GM23338 (cell line): ENCODE data around the gene MAP3K15. TPM values are rescaled to one million over a fixed set of nuclear protein-coding genes. Genes with fewer than 3 reads are reported as not detected.

Source experiments
- ATAC-seq: fragments of 200-7000 bp; cut with Tn5 transposase; 3 replicates; pipeline ENCODE4 v1.9.1; 2020
- DNase-seq: peaks from one replicate; pipeline ENCODE4 v3.0.0-alpha.2; 2015; ENCODE audit warnings: low spot score
- H2AFZ ChIP-seq: fragments of 200-600 bp; sonication (generic); 2 replicates; pipeline ENCODE4 v1.8.0; 2016; ENCODE audit warnings: antibody characterized with exemption, mild to moderate bottlenecking, moderate library complexity
- H3F3A ChIP-seq: fragments of 200-600 bp; sonication (generic); replicated peaks from 2 replicates; pipeline ENCODE4 v1.8.0; 2017; ENCODE audit warnings: antibody characterized with exemption, mixed run types, low read depth
- H3K27ac ChIP-seq: fragments of 200-600 bp; sonication (generic); 2 replicates; pipeline ENCODE4 v1.6.1; 2016; ENCODE audit warnings: low read depth
- H3K27me3 ChIP-seq: fragments of 200-600 bp; sonication (generic); 2 replicates; pipeline ENCODE4 v1.8.0; 2016; ENCODE audit warnings: mild to moderate bottlenecking, mixed run types, moderate library complexity; ENCODE audit not compliant: insufficient read depth
- H3K36me3 ChIP-seq: fragments of 200-600 bp; sonication (generic); 2 replicates; pipeline ENCODE4 v1.8.0; 2016; ENCODE audit warnings: mild to moderate bottlenecking; ENCODE audit not compliant: insufficient read depth
- H3K4me1 ChIP-seq: fragments of 200-600 bp; sonication (generic); 2 replicates; pipeline ENCODE4 v1.8.0; 2016; ENCODE audit warnings: mild to moderate bottlenecking, moderate library complexity; ENCODE audit not compliant: insufficient read depth
- H3K4me2 ChIP-seq: fragments of 200-600 bp; sonication (generic); 2 replicates; pipeline ENCODE4 v1.7.1; 2017; ENCODE audit warnings: mixed run types
- H3K4me3 ChIP-seq: fragments of 200-600 bp; sonication (generic); 2 replicates; pipeline ENCODE4 v1.6.1; 2016; ENCODE audit warnings: mixed run types
- H3K79me2 ChIP-seq: fragments of 200-600 bp; sonication (generic); replicated peaks from 2 replicates; pipeline ENCODE4 v1.8.0; 2017; ENCODE audit warnings: mild to moderate bottlenecking; ENCODE audit not compliant: insufficient read depth
- H3K9me2 ChIP-seq: fragments of 200-600 bp; sonication (generic); 2 replicates; pipeline ENCODE4 v1.8.0; 2017; ENCODE audit not compliant: insufficient read depth
- H4K20me1 ChIP-seq: fragments of 200-600 bp; sonication (generic); replicated peaks from 2 replicates; pipeline ENCODE4 v1.8.0; 2017; ENCODE audit warnings: mild to moderate bottlenecking; ENCODE audit not compliant: insufficient read depth
- H3K27ac Mint-ChIP-seq: 2 replicates; pipeline ENCODE4 v1.8.0; 2020; ENCODE audit warnings: inconsistent platforms, mild to moderate bottlenecking, moderate library complexity, mixed read lengths
- H3K27me3 Mint-ChIP-seq: 3 replicates; pipeline ENCODE4 v1.8.0; 2022; ENCODE audit warnings: low read depth, mild to moderate bottlenecking, moderate library complexity, mixed read lengths, inconsistent platforms; ENCODE audit not compliant: insufficient read depth, poor library complexity
- H3K36me3 Mint-ChIP-seq: 3 replicates; pipeline ENCODE4 v1.8.0; 2021; ENCODE audit warnings: low read depth, mild to moderate bottlenecking, inconsistent platforms, moderate library complexity, mixed read lengths
- H3K4me1 Mint-ChIP-seq: 3 replicates; pipeline ENCODE4 v1.8.0; 2020; ENCODE audit warnings: mild to moderate bottlenecking, inconsistent platforms, mixed read lengths
- H3K4me3 Mint-ChIP-seq: 3 replicates; pipeline ENCODE4 v1.8.0; 2021; ENCODE audit warnings: moderate library complexity, mild to moderate bottlenecking, inconsistent platforms, mixed read lengths
- H3K9me3 Mint-ChIP-seq: 3 replicates; pipeline ENCODE4 v1.8.0; 2020; ENCODE audit warnings: moderate library complexity, mild to moderate bottlenecking, inconsistent platforms, mixed read lengths
- CREB1 ChIP-seq: fragments of 250-450 bp; sonication (Bioruptor Pico); IDR thresholded peaks from 2 replicates; pipeline ENCODE4 v1.5.0; 2020; ENCODE audit warnings: low read depth, mild to moderate bottlenecking, moderate library complexity
- EZH2phosphoT487 ChIP-seq: fragments of 200-600 bp; sonication (generic); IDR thresholded peaks from one replicate; pipeline ENCODE4 v1.8.1; 2018; ENCODE audit warnings: antibody characterized with exemption; ENCODE audit not compliant: unreplicated experiment
- JUNB ChIP-seq: IDR thresholded peaks from one replicate; pipeline ENCODE4 v1.6.1; 2016; ENCODE audit warnings: antibody characterized with exemption; ENCODE audit not compliant: unreplicated experiment
- POLR2AphosphoS5 ChIP-seq: IDR thresholded peaks from 2 replicates; pipeline ENCODE4 v1.6.1; 2016; ENCODE audit warnings: antibody characterized with exemption, low read depth
- ZNF114 ChIP-seq: fragments of 250-450 bp; sonication (Bioruptor Pico); IDR thresholded peaks from 2 replicates; pipeline ENCODE4 v1.5.0; 2020; ENCODE audit warnings: mild to moderate bottlenecking, moderate library complexity
- polyA plus RNA-seq: library from polyadenylated mRNA; unstranded; fragments of >200 nt; fragmentation: Nextera tagmentation; extraction: Ambion mirVana; gene quantifications from 2 replicates; pipeline ENCODE4 v1.2.1, GENCODE V29; 2016
- total RNA-seq: library from RNA; depleted of rRNA; stranded (reverse); fragments of >200 nt; shearing (Covaris generic); gene quantifications from 2 replicates; pipeline ENCODE4 v1.2.3, GENCODE V29; 2014
- TF ChIP-seq, protein P1 (sequence below), 2 experiments: fragments of 200-600 bp in 1 of 2; sonication (generic) in 1 of 2; conservative IDR thresholded peaks; 2 replicates each; pipeline versions ENCODE4 v1.5.1 to v1.6.1; 2016 to 2017; ENCODE audit warnings: antibody characterized with exemption in 2 of 2, low read depth in 2 of 2, mild to moderate bottlenecking in 2 of 2, moderate library complexity in 1 of 2
- TF ChIP-seq, protein P2 (sequence below): IDR thresholded peaks from one replicate; pipeline ENCODE4 v1.6.1; 2018; ENCODE audit warnings: antibody characterized with exemption; ENCODE audit not compliant: unreplicated experiment
- TF ChIP-seq, protein P3 (sequence below): IDR thresholded peaks from 2 replicates; pipeline ENCODE4 v1.6.1; 2016; ENCODE audit warnings: antibody characterized with exemption

The MAP3K15 gene
- total and polyA plus RNA-seq, 2 experiments from 2014 or later = 0.40 to 3.1 TPM

DNA sequence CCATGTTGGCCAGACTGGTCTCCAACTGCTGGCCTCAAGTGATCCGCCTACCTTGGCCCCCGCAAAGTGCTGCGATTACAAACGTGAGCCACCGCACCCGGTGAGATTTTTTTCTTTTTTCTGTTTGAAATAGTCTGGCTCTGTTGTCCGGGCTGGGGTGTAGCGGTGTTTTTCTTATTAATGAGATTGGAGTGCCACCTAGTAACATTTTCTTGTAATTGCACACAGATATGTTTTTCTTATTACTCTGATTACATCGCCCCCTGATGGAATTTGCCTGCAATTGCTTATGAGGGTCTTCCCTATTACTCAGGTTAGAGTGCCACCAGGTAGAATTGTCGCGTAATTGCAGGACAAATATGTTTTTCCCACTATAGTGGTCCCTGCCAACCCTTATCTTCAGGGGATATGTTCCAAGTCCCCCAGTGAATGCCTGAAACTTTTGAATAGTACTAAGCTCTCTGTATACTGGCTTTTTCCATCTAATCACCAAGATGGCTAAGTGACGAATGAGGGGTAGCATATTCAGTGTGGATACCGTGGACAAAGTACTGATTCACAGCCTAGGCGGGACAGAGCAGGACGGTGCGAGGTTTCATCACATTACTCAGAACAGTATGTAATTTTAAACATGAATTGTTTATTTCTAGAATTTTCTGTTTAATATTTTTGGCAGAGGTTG is 180.2 kb downstream of the MAP3K15 start:
- Mint-ChIP-seq H3K36me3 (peaks cover 8% of the 10 kb centered on the region; the same call in 2 of the 3 replicates), H3K9me3 (peaks cover 33% of the 10 kb centered on the region), H3K27ac (no peak overlapping the region), H3K4me1 (peaks cover 3% of the 10 kb centered on the region), H3K27me3 (no peaks in the 10 kb centered on the region), H3K4me3 (no peak overlapping the region)
- Histone ChIP-seq H3K4me3 (no peak overlapping the region), H3K27ac (no peak overlapping the region), H3K79me2 (no peaks in the 10 kb centered on the region), H3K4me1 (no peaks in the 10 kb centered on the region), H3K36me3 (no peaks in the 10 kb centered on the region), H3K27me3 (no peaks in the 10 kb centered on the region), H3K9me2 (no peaks in the 10 kb centered on the region), H2AFZ (no peak overlapping the region), H3F3A (no peaks in the 10 kb centered on the region), H3K4me2 (no peak overlapping the region), H4K20me1 (no peaks in the 10 kb centered on the region)
- DNase-seq (peak; percentile 83), ATAC-seq (peak; percentile 60)
- TF ChIP-seq POLR2AphosphoS5 = no peak
- TF ChIP-seq, protein P1, sequence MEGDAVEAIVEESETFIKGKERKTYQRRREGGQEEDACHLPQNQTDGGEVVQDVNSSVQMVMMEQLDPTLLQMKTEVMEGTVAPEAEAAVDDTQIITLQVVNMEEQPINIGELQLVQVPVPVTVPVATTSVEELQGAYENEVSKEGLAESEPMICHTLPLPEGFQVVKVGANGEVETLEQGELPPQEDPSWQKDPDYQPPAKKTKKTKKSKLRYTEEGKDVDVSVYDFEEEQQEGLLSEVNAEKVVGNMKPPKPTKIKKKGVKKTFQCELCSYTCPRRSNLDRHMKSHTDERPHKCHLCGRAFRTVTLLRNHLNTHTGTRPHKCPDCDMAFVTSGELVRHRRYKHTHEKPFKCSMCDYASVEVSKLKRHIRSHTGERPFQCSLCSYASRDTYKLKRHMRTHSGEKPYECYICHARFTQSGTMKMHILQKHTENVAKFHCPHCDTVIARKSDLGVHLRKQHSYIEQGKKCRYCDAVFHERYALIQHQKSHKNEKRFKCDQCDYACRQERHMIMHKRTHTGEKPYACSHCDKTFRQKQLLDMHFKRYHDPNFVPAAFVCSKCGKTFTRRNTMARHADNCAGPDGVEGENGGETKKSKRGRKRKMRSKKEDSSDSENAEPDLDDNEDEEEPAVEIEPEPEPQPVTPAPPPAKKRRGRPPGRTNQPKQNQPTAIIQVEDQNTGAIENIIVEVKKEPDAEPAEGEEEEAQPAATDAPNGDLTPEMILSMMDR (conservative IDR thresholded peaks at IDR 0.05; ENCODE audit: low read depth in 2 of 2) = peak; percentile 79 to 80

DNA sequence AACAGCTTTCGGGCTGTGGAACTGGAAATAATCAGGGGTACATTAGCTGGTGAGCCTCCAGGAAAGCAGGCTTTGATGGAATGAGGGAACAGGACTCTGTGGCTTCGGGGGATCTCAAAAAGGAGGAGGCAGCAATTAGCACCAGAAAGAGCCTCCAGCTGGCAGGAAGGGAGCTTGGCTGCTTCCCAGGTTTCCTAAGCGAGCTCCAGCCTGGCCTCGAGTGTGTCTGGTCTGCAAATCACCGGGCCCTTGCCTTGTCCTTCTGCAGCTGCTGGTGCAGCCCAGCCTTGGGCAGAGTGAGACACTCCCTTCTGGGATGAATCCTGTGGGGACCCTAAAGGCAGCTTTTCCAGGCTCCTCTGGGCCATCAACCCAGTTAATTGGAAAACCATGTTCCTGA is 182.3 kb downstream of the MAP3K15 start:
- DNase-seq = peak; percentile 33
- Histone ChIP-seq H3F3A (no peaks in the 10 kb centered on the region), H3K4me1 (no peaks in the 10 kb centered on the region), H3K4me3 (no peak overlapping the region), H2AFZ (peak overlapping the region; percentile 59; the same call in 1 of the 2 replicates), H3K4me2 (no peak overlapping the region), H3K36me3 (no peaks in the 10 kb centered on the region), H3K79me2 (no peaks in the 10 kb centered on the region), H3K27ac (no peak overlapping the region), H4K20me1 (no peaks in the 10 kb centered on the region), H3K27me3 (no peaks in the 10 kb centered on the region), H3K9me2 (no peaks in the 10 kb centered on the region)
- Mint-ChIP-seq H3K4me1 (peaks cover 3% of the 10 kb centered on the region), H3K27me3 (peaks cover 2% of the 10 kb centered on the region), H3K4me3 (no peak overlapping the region), H3K27ac (no peak overlapping the region), H3K36me3 (peaks cover 8% of the 10 kb centered on the region; the same call in 2 of the 3 replicates), H3K9me3 (peaks cover 33% of the 10 kb centered on the region)
- peak; percentile 68 for ATAC-seq
- TF ChIP-seq, protein P2, sequence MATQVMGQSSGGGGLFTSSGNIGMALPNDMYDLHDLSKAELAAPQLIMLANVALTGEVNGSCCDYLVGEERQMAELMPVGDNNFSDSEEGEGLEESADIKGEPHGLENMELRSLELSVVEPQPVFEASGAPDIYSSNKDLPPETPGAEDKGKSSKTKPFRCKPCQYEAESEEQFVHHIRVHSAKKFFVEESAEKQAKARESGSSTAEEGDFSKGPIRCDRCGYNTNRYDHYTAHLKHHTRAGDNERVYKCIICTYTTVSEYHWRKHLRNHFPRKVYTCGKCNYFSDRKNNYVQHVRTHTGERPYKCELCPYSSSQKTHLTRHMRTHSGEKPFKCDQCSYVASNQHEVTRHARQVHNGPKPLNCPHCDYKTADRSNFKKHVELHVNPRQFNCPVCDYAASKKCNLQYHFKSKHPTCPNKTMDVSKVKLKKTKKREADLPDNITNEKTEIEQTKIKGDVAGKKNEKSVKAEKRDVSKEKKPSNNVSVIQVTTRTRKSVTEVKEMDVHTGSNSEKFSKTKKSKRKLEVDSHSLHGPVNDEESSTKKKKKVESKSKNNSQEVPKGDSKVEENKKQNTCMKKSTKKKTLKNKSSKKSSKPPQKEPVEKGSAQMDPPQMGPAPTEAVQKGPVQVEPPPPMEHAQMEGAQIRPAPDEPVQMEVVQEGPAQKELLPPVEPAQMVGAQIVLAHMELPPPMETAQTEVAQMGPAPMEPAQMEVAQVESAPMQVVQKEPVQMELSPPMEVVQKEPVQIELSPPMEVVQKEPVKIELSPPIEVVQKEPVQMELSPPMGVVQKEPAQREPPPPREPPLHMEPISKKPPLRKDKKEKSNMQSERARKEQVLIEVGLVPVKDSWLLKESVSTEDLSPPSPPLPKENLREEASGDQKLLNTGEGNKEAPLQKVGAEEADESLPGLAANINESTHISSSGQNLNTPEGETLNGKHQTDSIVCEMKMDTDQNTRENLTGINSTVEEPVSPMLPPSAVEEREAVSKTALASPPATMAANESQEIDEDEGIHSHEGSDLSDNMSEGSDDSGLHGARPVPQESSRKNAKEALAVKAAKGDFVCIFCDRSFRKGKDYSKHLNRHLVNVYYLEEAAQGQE = no peak
- TF ChIP-seq CREB1 (CRISPR knock-in tag) = no peak
- TF ChIP-seq EZH2phosphoT487 = no peak
- TF ChIP-seq ZNF114 = no peak
- TF ChIP-seq JUNB = no peak
- TF ChIP-seq, protein P1 (conservative IDR thresholded peaks at IDR 0.05; ENCODE audit: low read depth in 2 of 2) = no peak
- TF ChIP-seq, protein P3, sequence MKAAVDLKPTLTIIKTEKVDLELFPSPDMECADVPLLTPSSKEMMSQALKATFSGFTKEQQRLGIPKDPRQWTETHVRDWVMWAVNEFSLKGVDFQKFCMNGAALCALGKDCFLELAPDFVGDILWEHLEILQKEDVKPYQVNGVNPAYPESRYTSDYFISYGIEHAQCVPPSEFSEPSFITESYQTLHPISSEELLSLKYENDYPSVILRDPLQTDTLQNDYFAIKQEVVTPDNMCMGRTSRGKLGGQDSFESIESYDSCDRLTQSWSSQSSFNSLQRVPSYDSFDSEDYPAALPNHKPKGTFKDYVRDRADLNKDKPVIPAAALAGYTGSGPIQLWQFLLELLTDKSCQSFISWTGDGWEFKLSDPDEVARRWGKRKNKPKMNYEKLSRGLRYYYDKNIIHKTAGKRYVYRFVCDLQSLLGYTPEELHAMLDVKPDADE = no peak
